ENCODE results near the gene PDLIM4.

GRCh38 chr5:132238901-132239500 lies 18.5 kb upstream of the PDLIM4 start:
- no peak for TF ChIP-seq ZNF274 (IDR thresholded peaks at IDR 0.05; ENCODE audit: low read depth, low read length)
- no peak for TF ChIP-seq YY1 (IDR thresholded peaks at IDR 0.05; ENCODE audit: insufficient read depth, insufficient read length)
- TF ChIP-seq SUZ12 (IDR thresholded peaks at IDR 0.05; ENCODE audit: extremely low read depth, insufficient read depth, insufficient read length): no peak

Measured in NT2/D1 (cell line).